Measurements from ENCODE around the gene AGPAT3.

DNA sequence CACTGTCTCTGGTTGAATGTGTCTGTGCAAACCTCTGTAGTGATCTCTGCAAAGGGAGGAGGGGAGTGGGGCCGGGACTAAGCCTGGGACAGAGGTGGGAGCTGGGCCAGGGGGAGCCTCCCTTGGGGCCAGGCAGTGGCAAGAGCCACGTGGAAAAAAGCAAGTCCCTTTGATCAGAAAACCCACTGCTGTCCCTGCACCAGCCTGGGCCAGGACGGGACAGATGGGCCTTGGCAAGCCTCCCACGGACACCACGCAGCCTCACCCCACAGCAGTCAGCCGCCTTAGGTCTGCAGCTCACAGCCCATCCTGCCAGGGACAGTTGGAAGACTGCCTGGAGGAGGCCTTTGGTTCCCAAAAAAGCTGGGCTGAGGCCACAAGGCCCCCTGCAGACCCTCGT lies 135.3 kb downstream of the AGPAT3 start:
- TF ChIP-seq, protein P1, sequence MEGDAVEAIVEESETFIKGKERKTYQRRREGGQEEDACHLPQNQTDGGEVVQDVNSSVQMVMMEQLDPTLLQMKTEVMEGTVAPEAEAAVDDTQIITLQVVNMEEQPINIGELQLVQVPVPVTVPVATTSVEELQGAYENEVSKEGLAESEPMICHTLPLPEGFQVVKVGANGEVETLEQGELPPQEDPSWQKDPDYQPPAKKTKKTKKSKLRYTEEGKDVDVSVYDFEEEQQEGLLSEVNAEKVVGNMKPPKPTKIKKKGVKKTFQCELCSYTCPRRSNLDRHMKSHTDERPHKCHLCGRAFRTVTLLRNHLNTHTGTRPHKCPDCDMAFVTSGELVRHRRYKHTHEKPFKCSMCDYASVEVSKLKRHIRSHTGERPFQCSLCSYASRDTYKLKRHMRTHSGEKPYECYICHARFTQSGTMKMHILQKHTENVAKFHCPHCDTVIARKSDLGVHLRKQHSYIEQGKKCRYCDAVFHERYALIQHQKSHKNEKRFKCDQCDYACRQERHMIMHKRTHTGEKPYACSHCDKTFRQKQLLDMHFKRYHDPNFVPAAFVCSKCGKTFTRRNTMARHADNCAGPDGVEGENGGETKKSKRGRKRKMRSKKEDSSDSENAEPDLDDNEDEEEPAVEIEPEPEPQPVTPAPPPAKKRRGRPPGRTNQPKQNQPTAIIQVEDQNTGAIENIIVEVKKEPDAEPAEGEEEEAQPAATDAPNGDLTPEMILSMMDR (IDR thresholded peaks at IDR 0.05) = no peak
- TF ChIP-seq POLR2AphosphoS5 (IDR thresholded peaks at IDR 0.05) (no peak), POLR2A (IDR thresholded peaks at IDR 0.05) (no peak)

All from suprapubic skin (tissue), 4 donors.